ENCODE data around the gene LGALS3BP. TPM values are rescaled to one million over a fixed set of nuclear protein-coding genes. Genes with fewer than 3 reads are reported as not detected.
A peak's percentile ranks its signal among the peaks of the same experiment; 100 is the strongest.
"Not testable (repeated sequence)": the region's sequence is repeated elsewhere in the genome, so short reads cannot be mapped to it uniquely, and the experiment has no call there.

LGALS3BP gene, protein sequence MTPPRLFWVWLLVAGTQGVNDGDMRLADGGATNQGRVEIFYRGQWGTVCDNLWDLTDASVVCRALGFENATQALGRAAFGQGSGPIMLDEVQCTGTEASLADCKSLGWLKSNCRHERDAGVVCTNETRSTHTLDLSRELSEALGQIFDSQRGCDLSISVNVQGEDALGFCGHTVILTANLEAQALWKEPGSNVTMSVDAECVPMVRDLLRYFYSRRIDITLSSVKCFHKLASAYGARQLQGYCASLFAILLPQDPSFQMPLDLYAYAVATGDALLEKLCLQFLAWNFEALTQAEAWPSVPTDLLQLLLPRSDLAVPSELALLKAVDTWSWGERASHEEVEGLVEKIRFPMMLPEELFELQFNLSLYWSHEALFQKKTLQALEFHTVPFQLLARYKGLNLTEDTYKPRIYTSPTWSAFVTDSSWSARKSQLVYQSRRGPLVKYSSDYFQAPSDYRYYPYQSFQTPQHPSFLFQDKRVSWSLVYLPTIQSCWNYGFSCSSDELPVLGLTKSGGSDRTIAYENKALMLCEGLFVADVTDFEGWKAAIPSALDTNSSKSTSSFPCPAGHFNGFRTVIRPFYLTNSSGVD
- 1 to 10 TPM; 3.4 to 6.7 TPM for total RNA-seq

DNA sequence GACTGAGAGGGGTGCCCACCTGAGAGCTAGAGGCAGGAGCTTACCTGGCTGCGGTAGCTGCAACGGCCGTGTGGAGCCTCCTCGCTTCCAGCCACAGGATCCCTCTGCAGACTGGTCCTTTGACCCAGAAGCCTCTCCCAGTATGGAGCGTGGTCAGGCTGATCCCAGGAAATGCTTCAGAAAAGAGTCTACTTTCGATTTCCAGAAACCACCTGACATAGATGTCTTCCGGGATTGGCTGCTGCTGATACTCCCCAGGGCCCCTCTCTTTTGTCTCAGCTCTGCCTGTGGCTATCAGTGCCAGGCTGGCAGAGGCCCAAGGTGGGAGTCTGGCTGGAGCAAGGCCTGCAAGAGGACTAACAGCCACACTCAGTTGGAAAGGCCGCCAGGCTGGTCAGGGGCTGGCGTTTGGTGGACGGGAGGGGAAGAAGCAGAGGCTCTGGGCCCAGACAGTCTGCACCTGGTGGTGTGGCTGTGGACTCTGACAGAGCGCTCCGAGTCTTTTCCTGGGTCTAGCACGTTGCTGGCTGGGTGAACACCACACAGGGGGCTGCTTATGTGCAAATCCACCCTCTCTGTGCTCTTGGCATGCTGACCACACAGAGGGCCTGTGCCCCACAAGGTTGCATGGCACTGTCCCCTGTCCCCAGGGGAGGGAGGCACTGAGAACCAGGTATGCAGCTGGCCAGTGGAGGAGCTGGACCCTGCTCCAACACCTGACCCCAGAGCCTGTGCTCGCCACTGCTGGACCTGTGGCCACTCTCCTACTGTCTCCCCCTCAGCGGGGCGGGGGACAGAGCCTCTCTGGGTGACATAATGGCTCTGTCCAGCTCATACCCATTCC lies at the start of gene LGALS3BP:
LGALS3BP (minus strand) TSS at position 144 of the 844 bp plus-strand sequence. CDS start 2,732 bp downstream, outside the sequence.
- no peak within 1 kb of the TSS for H3K4me3 Mint-ChIP-seq
- no peaks in the 10 kb centered on the region for H3K4me1 Mint-ChIP-seq (ENCODE audit: low read depth in 2 of 2)
- ATAC-seq (peak in 1 of 2 donors; percentile 33), DNase-seq (ENCODE audit: low spot score) (no peak)
- no peaks in the 10 kb centered on the region for H3K27me3 Mint-ChIP-seq
- H3K27ac Mint-ChIP-seq = no peak within 1 kb of the TSS
- no peaks in the 10 kb centered on the region for H3K36me3 Mint-ChIP-seq
- H3K9me3 Mint-ChIP-seq = no peaks in the 10 kb centered on the region

GRCh38 chr17:79028496-79029326 lies 49.0 kb upstream of the LGALS3BP start:
- ATAC-seq = no peak
- peaks cover 30 to 33% of the 10 kb centered on the region in 2 donors for H3K27me3 Mint-ChIP-seq

DNA sequence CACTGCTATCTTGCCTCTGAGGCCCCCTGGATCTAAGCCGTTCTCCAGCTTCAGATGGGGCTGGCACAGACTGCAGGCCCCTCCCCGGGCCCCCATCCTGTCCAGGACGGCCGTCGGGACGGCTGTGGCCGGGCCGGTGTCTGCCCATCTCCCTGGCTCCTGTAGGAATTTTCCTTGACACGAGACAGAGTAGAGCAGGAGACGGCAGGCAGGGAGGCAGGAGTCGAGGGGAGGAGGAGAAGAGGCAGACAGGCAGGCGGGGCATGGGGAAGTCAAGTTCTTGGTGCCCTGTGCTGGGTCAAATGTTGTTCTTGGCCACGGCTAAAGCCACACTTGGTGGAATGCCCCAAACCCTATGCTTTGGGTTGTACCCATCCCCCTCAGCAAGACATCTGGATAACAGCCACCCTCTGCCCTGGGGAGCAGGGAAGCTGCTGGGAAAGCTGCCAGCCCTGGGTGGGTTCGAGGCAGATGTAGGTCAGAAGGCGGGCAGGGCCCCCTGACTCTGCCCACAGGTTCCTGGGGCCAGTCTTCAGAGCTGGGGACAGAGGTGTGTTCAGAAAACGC lies 48.3 kb upstream of the LGALS3BP start:
- H3K4me3 Mint-ChIP-seq = no peak overlapping the region
- H3K4me1 Mint-ChIP-seq (ENCODE audit: low read depth in 2 of 2) = peaks cover 4 to 5% of the 10 kb centered on the region in 2 donors
- peak; percentile 23 for DNase-seq (ENCODE audit: low spot score)
- ATAC-seq = no peak
- H3K36me3 Mint-ChIP-seq = no peaks in the 10 kb centered on the region
- no peak overlapping the region for H3K27ac Mint-ChIP-seq
- peaks cover 37 to 39% of the 10 kb centered on the region in 2 donors for H3K27me3 Mint-ChIP-seq
- no peaks in the 10 kb centered on the region for H3K9me3 Mint-ChIP-seq

More at GRCh38 chr17:79028496-79029326, 49.0 kb upstream of the LGALS3BP start:
- H3K4me3 Mint-ChIP-seq = no peak overlapping the region
- H3K36me3 Mint-ChIP-seq = no peaks in the 10 kb centered on the region
- DNase-seq (ENCODE audit: low spot score) = peak; percentile 49
- no peak overlapping the region for H3K27ac Mint-ChIP-seq
- H3K9me3 Mint-ChIP-seq = no peaks in the 10 kb centered on the region
- peaks cover 4 to 5% of the 10 kb centered on the region in 2 donors for H3K4me1 Mint-ChIP-seq (ENCODE audit: low read depth in 2 of 2)

DNA sequence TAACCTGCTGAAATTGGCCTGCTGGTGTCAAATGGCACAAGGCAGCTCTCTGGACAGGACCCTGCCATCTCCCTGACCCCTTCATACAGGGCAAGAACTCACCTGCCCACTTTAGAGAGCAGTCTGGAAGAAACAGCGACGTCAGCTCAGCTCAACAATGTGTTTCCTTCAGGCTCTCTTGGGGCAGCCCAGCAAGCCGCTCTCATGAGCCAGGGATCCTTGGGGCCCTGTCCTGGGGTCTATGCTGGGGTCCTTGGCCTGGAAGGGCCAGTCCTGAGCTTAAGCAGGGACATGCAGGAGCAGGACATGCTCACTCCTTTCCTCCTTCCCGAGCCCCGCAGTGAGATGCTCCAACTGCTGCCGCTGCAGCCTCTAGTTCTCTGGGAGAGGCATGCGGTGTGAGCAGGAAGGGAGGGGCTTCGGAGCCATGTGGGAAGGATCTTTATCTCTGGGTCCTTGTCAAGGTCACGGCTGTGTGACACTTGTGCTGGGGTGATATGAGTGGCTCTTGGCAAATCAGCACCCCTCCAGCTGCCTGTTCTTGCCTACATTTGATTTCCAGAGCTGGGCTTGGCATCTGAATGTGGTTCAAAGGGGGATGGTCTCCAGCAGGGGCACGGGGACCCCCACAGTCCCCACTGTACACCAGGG lies 47.7 kb upstream of the LGALS3BP start:
- DNase-seq (ENCODE audit: low spot score) (no peak), ATAC-seq (no peak)
- H3K27ac Mint-ChIP-seq = no peak overlapping the region
- peaks cover 4 to 5% of the 10 kb centered on the region in 2 donors for H3K4me1 Mint-ChIP-seq (ENCODE audit: low read depth in 2 of 2)
- no peaks in the 10 kb centered on the region for H3K36me3 Mint-ChIP-seq
- peaks cover 41 to 42% of the 10 kb centered on the region in 2 donors for H3K27me3 Mint-ChIP-seq
- no peak overlapping the region for H3K4me3 Mint-ChIP-seq
- H3K9me3 Mint-ChIP-seq = no peaks in the 10 kb centered on the region

- H3K4me3 Mint-ChIP-seq = no peak overlapping the region
- H3K27ac Mint-ChIP-seq = no peak overlapping the region
- DNase-seq (ENCODE audit: low spot score) (no peak), ATAC-seq (no peak)
- H3K27me3 Mint-ChIP-seq = peaks cover 34 to 35% of the 10 kb centered on the region in 2 donors
- H3K36me3 Mint-ChIP-seq = no peaks in the 10 kb centered on the region
- H3K4me1 Mint-ChIP-seq (ENCODE audit: low read depth in 2 of 2) = peaks cover 4 to 5% of the 10 kb centered on the region in 2 donors
- H3K9me3 Mint-ChIP-seq = no peaks in the 10 kb centered on the region
Observed at GRCh38 chr17:79026376-79027273, 46.9 kb upstream of the LGALS3BP start.

DNA sequence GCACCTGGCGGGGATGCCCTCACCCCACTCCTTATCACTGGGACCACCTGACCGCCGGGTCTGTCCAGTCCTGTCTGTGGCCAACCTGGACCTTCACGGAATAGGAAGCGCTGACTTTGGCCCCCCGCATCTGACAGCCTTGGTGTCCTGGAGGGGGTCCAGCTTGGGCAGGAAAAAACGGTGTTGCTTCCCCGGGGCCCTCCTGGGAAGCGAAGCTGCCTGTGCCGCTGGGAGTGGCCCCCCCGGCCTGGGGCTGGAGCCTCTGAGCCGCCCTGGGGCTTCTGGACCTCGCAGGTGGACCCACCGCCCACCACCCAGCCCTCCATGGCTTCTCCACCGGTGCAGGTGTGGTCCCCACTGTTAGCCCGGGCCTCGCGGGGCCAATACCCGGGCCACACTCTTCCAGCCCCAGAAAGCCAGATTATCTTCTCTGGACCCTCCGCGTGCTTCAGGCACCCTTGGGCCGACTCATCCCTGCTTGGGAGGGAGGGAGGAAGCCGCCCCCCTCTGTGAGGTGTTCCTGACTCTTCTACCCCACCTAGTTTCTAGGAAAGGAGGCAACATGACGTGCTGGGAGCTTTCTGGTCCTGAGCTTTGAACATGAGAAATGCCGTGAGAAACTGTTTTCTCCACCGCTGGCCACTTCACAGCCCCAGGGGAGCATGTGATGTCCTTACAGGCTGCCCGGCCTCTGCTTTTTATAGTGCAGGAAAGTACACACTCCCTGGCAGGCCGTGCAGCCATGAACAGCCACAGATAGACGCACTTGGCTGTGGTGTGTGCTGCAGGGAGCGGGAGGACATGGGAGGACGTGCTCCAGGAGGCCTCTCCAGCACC lies 45.4 kb upstream of the LGALS3BP start:
- ATAC-seq = peak in 1 of 2 donors; percentile 9

DNA sequence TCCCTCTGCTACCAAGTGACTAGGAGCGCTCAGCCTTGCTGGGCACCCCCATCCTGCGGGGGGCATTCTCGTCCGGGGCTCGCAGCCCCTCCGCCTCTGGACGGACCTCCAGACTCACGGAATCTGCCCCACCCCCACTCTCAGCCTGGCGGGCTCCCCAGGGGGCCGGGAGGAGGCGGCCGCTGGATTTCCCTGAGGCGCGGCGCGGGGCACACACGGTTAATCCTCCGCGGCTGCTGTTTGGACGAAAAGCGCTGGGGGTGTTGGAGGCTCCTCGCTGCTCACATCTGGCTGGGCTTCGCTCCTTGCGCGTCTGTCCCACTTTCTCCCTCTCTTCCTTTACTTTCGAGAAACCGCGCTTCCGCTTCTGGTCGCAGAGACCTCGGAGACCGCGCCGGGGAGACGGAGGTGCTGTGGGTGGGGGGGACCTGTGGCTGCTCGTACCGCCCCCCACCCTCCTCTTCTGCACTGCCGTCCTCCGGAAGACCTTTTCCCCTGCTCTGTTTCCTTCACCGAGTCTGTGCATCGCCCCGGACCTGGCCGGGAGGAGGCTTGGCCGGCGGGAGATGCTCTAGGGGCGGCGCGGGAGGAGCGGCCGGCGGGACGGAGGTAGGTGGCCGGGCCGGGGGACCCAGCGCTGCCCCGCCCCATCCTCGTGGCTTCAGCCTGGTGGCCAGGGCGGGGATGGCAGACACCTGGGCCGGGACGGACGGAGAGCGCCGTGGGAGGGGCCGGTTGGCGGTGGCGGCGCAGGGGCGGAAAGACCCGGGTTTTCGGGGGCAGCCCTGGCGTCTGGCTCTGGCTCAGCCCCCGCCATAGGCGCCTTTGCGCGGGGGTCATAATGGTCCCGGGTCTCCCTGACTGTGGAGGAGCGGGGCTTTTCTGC lies 44.4 kb upstream of the LGALS3BP start, which contains the start of gene C1QTNF1:
C1QTNF1 (plus strand) TSS at position 284 of the 886 bp plus-strand sequence. CDS start 19,800 bp downstream, outside the sequence.
- H3K27me3 Mint-ChIP-seq = peaks cover 22 to 28% of the 10 kb centered on the region in 2 donors
- no peaks in the 10 kb centered on the region for H3K36me3 Mint-ChIP-seq
- H3K4me3 Mint-ChIP-seq = peak within 1 kb of the TSS; percentile 78
- ATAC-seq = peak; percentile 57 to 79
- no peak for DNase-seq (ENCODE audit: low spot score)
- no peaks in the 10 kb centered on the region for H3K9me3 Mint-ChIP-seq
- H3K4me1 Mint-ChIP-seq (ENCODE audit: low read depth in 2 of 2) = peaks cover 4 to 5% of the 10 kb centered on the region in 2 donors
- no peak within 1 kb of the TSS for H3K27ac Mint-ChIP-seq

More for the DNA sequence above, 45.4 kb upstream of the LGALS3BP start:
- Mint-ChIP-seq H3K36me3 (no peaks in the 10 kb centered on the region), H3K4me3 (peak overlapping the region; percentile 78), H3K9me3 (no peaks in the 10 kb centered on the region), H3K27me3 (peaks cover 24 to 33% of the 10 kb centered on the region in 2 donors), H3K27ac (no peak overlapping the region), H3K4me1 (ENCODE audit: low read depth in 2 of 2) (peaks cover 4 to 5% of the 10 kb centered on the region in 2 donors)
- peak; percentile 42 for DNase-seq (ENCODE audit: low spot score)

DNA sequence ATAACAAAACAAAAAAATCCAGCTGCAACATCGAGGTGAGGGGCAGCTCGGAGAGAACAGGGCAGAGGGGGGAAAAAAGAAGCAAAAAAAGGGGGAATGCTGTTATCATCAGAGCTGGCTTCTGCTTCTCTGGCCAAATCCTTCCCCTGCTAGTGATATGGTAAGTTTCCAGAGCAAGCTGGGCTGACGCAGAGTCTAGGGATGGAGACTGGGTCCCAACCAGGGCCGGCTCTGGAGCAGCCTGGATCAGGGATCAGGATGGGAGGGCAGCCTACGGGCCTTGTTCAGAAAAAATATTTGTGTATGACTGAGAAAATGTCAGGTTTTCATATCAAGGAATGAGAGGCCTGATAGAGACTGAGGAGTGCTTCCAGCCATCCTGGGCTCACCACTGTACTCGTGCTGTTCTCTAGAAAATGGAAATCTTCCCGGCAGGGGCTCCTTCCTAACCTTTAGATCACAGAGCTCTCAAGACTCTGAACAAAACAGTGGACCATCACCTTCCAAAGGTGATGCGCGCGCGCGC lies 43.5 kb upstream of the LGALS3BP start:
- Mint-ChIP-seq H3K4me1 (ENCODE audit: low read depth in 2 of 2) (peaks cover 4 to 5% of the 10 kb centered on the region in 2 donors), H3K27ac (no peak overlapping the region), H3K9me3 (no peaks in the 10 kb centered on the region), H3K36me3 (no peaks in the 10 kb centered on the region), H3K4me3 (peak overlapping the region; percentile 34), H3K27me3 (peaks cover 29 to 30% of the 10 kb centered on the region in 2 donors)
- no peak for ATAC-seq
- DNase-seq (ENCODE audit: low spot score) = no peak

GRCh38 chr17:79022507-79022991 lies 42.8 kb upstream of the LGALS3BP start:
- H3K4me1 Mint-ChIP-seq (ENCODE audit: low read depth in 2 of 2) = peaks cover 4 to 5% of the 10 kb centered on the region in 2 donors
- no peak overlapping the region for H3K4me3 Mint-ChIP-seq
- H3K27me3 Mint-ChIP-seq = peaks cover 23 to 25% of the 10 kb centered on the region in 2 donors
- no peaks in the 10 kb centered on the region for H3K36me3 Mint-ChIP-seq
- H3K9me3 Mint-ChIP-seq = no peaks in the 10 kb centered on the region
- no peak overlapping the region for H3K27ac Mint-ChIP-seq
- DNase-seq (ENCODE audit: low spot score) (no peak), ATAC-seq (no peak)

DNA sequence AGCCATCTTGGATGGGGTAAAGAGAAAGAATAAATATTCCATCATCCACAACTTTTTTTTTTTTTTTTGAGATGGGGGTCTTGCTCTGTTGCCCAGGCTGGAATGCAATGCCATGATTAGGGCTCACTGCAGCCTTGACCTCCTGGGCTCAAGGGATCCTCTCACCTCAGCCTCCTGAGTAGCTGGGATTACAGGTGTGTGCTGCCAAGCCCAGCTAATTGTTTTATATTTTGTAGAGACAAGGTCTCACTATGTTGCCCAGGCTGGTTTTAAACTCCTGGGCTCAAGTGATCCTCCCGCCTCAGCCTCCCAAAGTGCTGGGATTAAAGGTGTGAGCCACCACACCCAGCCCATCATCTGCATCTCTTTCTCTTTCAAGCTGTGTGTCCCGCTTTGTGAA lies 42.2 kb upstream of the LGALS3BP start:
- not testable (repeated sequence) for H3K27ac Mint-ChIP-seq; DNase-seq (ENCODE audit: low spot score); H3K4me1 Mint-ChIP-seq (ENCODE audit: low read depth in 2 of 2); ATAC-seq; H3K9me3 Mint-ChIP-seq; H3K4me3 Mint-ChIP-seq; H3K36me3 Mint-ChIP-seq
- H3K27me3 Mint-ChIP-seq = peaks cover 22 to 24% of the 10 kb centered on the region in 2 donors
